Measurements from ENCODE around the gene KCNJ4.

Gene KCNJ4

DNA sequence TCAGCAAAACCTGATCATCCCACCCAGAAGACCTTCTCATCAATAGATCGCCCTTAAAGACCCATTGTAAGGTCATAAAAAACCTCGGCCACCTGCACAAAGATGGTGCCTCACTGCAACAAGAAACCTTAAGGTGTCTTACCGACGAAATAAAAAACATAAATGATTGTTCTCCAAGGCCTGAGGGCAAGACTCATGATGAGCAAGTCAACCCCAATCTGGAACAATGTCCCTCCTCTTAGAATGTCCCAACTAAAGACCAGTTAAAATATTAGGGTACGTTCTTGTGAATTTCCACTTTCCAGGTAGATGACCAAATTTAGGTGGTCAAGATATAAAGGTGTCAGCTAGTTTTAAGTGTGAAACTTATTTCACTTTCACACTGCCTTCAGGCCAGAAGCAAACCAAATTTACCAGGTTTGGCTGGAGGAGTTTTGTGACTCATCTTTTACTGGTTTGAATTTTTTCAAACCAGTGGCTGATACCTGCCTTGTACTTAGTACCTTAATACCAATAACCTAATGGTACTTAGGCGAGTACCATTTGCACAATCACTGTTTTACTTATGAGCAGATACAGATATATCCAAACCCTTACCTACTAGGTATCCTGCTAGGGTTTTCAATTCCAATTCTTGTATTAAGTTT lies 27.8 kb upstream of the KCNJ4 start:
- TF ChIP-seq, protein P1, sequence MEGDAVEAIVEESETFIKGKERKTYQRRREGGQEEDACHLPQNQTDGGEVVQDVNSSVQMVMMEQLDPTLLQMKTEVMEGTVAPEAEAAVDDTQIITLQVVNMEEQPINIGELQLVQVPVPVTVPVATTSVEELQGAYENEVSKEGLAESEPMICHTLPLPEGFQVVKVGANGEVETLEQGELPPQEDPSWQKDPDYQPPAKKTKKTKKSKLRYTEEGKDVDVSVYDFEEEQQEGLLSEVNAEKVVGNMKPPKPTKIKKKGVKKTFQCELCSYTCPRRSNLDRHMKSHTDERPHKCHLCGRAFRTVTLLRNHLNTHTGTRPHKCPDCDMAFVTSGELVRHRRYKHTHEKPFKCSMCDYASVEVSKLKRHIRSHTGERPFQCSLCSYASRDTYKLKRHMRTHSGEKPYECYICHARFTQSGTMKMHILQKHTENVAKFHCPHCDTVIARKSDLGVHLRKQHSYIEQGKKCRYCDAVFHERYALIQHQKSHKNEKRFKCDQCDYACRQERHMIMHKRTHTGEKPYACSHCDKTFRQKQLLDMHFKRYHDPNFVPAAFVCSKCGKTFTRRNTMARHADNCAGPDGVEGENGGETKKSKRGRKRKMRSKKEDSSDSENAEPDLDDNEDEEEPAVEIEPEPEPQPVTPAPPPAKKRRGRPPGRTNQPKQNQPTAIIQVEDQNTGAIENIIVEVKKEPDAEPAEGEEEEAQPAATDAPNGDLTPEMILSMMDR (IDR thresholded peaks at IDR 0.05; ENCODE audit: low read depth, low read length) = no peak

DNA sequence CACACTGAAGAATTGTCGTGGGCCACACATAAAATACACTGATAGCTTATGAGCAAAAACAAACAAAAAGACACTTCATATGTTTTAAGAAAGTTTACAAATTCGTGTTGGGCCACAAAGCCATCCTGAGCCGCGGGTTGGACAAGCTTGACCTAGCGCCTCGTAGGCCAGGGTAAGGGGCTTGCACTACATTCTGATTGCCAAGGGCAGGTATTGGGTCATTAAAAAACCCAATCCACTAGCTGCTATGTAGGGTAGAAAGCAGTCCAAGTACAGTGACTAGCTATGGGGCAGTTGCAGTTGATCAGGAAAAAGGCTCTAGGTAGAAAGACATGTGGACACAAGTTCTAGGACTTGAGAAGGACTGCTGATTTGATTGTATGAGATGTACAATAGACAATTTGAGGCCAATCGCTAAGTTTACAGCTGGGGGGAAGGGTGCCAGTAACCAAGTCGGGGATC lies 26.9 kb upstream of the KCNJ4 start:
- TF ChIP-seq, protein P1 (IDR thresholded peaks at IDR 0.05; ENCODE audit: low read depth, low read length) = no peak
- DNase-seq (ENCODE audit: extremely low read depth, low read depth) = no peak

More for the DNA sequence above, 27.8 kb upstream of the KCNJ4 start:
- no peak for DNase-seq (ENCODE audit: extremely low read depth, low read depth)

DNA sequence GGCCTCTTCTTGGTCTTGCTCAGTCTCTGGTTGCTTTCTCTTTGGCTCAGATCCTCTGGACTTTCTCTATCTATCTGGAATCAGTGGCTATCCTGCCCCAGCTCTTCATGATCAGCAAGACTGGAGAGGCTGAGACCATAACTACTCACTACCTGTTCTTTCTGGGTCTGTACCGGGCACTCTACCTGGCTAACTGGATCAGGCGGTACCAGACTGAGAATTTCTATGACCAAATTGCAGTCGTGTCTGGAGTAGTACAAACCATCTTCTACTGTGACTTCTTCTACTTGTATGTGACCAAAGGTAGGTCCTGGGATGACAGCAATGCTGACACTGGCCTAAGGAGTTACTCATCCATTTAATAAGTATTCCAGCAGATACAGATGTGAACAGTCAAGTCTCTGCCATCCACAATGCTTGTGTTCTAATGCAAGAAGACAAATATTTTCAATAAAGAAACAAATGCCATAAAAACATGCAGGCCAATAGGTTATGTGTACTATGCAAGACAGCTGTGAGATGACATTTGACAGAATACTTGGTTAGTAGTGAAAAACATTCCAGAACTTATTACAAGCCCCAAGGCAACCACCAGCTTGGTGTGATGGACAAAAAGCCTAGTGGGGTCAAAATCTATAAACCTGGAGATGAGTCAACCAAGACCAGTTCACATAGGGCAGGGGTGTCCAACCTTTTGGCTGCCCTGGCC lies 26.3 kb upstream of the KCNJ4 start:
- no peak for DNase-seq (ENCODE audit: extremely low read depth, low read depth)
- TF ChIP-seq, protein P1 (IDR thresholded peaks at IDR 0.05; ENCODE audit: low read depth, low read length) = no peak

DNA sequence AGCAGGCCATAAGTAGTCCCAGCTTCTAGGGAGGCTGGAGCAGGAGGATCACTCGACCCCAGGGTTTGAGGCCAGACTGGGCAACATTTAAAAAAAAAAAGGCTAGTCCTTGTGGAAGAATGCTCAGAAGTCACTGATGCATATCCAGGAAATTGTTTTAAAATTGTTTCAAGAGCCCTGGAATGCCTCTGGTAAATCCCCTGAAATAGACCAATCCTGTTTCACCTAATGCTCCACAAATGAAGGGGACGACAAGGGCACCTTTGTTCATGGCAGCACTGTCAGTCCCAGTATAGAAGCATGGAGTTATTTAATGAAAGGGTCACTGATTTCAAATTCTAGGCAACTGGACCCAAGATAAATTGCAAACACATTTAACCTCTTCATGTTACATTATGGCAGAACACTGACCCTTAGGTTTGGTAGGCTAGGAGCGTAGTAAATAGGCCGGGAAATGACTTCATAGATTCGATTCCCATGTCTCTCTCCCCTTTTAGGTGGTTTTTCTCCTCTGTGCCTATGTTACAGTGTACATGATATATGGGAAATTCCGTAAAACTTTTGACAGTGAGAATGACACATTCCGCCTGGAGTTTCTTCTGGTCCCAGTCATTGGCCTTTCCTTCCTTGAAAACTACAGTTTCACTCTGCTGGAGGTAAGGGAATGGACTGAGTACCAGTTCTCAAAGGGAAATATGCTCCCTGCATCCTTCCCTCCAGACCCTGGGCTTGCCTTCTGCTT lies 24.3 kb upstream of the KCNJ4 start:
- TF ChIP-seq, protein P1 (IDR thresholded peaks at IDR 0.05; ENCODE audit: low read depth, low read length) = no peak
- no peak for DNase-seq (ENCODE audit: extremely low read depth, low read depth)

DNA sequence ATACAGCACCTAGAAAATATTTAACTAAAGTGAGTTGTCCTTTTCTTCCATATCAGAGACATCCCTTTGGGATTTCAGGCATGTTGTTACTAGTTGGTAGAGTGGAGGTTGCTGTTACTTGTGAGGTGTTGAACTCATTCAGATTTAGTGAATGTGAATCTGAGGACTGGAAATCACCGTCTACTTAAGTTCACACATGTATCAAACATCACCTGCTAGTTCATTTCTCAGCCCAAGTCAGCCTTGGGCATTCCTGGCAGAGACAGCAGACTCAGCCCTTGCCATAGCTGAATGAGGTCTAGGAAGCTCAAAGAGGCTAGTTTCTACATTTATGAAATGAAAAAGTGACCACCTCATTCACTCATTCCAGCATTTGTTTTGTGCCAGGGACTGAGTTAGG lies 22.6 kb upstream of the KCNJ4 start:
- no peak for DNase-seq (ENCODE audit: extremely low read depth, low read depth)
- TF ChIP-seq, protein P1 (IDR thresholded peaks at IDR 0.05; ENCODE audit: low read depth, low read length) = no peak

DNA sequence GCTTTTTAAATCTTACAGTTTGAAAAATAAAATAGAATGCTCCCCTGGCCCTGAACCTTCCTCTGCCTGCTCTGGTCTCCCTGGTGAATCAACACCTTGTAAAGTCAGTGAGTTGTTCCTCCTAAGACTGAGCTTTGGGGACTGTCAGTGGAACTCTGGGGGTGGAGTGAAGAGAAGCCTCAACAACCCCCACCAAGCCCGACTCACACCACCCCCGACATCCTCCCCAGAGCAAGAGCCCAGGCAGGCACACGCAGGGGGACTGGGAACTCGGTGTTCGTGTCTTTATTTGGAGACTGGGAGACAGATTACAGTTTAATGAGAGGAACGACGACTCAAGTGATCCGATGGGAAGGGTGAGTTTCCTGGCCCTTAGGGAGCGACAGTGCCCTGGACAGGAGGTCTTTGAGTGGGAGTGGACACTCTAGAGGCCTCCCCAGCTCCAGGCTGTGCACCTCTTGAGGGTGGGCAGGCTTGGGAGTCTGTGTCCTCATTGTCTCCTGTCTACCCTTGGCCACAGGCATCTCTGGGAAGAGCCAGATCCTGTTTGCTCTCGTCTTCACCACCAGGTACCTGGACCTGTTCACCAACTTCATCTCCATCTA lies 19.1 kb upstream of the KCNJ4 start:
- no peak for DNase-seq (ENCODE audit: extremely low read depth, low read depth)

More for the DNA sequence above, 19.1 kb upstream of the KCNJ4 start:
- TF ChIP-seq, protein P1 (IDR thresholded peaks at IDR 0.05; ENCODE audit: low read depth, low read length) = no peak

All from AG09319 (cell line).